Head of caudate nucleus (tissue), 42 donors: ENCODE results near the gene WDR1.

Source experiments
- DNase-seq, 42 donors: peaks; one replicate each; pipeline versions ENCODE4 v3.0.0 to v3.0.0-alpha.2; 2020 to 2021; ENCODE audit warnings: mixed read lengths in 7 of 42
- intact Hi-C: fragments of 100-400 bp; cut with DNase I; formaldehyde crosslinking; loops from one replicate; pipeline ENCODE4 v1.15.0; 2022

The WDR1 gene, protein sequence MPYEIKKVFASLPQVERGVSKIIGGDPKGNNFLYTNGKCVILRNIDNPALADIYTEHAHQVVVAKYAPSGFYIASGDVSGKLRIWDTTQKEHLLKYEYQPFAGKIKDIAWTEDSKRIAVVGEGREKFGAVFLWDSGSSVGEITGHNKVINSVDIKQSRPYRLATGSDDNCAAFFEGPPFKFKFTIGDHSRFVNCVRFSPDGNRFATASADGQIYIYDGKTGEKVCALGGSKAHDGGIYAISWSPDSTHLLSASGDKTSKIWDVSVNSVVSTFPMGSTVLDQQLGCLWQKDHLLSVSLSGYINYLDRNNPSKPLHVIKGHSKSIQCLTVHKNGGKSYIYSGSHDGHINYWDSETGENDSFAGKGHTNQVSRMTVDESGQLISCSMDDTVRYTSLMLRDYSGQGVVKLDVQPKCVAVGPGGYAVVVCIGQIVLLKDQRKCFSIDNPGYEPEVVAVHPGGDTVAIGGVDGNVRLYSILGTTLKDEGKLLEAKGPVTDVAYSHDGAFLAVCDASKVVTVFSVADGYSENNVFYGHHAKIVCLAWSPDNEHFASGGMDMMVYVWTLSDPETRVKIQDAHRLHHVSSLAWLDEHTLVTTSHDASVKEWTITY

DNA sequence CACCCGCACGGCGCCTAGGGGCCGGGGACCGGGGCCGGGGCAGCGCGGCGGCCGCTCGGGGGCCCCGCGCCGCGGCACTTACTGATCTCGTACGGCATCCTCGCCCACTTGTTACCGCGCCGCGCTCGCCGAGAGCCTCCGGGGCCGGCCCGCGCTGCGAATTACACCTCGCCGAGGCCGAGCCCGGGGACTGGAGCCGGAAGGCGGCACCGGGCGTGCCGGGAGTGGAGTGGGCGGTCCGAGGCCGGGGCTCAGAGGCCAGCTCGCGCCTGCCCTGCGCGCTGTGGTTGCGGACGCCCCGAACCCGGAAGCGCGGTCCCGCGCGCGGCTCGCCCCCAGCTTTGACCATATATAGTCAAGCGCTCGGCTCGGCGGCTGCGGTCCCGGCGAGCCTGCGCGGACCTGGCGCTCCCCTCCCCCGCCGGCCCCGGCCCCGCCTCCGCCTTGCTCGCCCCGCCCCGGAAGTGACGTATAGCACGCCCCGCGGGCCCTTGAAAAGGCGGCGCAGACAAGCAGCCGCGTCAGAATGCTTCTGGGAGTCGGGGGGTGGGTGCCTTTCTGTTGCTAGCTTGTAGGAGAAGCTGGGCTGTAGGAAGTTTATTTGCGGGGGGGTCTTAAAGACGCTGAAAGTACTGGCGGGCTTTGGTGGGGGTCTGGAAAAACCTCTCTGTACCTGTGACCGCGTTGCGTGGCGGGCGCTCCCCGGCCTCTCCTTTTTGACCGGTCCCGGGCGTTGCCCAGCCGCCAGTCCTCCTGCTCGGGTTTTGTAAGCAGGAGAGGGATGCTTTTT is at the start of gene WDR1:
WDR1 (minus strand) TSS at position 231 of the 790 bp plus-strand sequence; CDS start at position 98, 133 bp downstream.
- intact Hi-C loops: loop anchor here (10.0 kb wide), 1 partner anchor 422 kb away; no protein-coding TSS in a partner anchor
- peak; percentile 78 to 97 (median 93) for DNase-seq

DNA sequence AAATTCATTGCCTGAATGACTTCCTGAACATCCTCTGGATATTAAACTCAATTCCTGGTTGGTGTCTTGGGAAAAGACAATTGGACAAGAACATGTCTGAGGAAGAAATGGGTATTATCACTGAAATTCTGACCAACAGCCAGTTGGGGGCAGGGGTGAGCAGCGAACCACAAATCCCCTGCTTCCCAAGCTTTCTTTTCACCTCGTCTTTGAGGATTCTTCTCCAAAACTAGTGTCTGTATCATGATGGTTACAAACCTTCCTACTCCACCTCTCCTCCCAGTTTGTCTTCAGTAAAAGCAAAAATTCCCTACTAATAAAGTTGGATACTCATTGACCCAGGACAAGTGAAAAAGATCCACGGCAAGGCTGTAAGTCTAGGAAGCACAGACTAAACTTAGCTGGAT is 48.3 kb upstream of the WDR1 start:
- intact Hi-C loops: loop anchor here (10.0 kb wide), 1 partner anchor 240 kb away; no protein-coding TSS in a partner anchor
- DNase-seq: peak in 41 of 42 donors; percentile 10 to 84 (median 54)

GRCh38 chr4:10163296-10163695 is 46.7 kb upstream of the WDR1 start:
- intact Hi-C loops: loop anchor here (10.0 kb wide), 1 partner anchor 242 kb away; no protein-coding TSS in a partner anchor
- DNase-seq: no peak

DNA sequence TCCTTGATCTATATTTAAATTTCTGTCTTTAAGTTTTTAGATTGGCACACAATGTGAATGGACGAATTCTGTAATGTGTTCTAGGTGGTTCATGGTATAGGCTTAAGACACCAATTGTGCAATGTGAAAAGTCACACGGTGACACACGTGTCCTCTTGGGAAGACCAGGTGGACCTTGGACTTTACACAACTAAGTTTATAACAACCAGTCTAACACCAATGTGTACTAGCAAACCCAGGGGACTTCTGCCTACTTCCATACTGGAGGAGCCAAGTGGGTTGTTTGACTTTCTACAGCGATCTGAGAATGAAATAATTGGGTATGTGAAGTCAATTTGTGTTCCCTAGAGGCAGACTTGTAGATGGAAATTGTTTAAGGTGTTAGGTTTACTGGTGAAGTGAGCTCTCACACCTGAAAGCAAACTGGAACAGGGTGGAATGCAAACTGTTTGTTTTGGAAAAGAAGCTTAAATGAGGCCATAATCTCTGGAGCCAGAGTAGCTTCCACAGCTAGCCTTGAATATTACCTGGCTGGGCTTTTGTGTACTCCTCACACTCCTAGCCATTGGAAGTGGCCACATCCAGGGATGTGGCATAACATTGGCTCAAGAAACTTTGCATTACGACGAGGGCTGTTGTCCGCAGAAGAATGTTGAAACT is 45.9 kb upstream of the WDR1 start:
- DNase-seq: no peak
- intact Hi-C loops: loop anchor here (10.0 kb wide), 1 partner anchor 242 kb away; no protein-coding TSS in a partner anchor

DNA sequence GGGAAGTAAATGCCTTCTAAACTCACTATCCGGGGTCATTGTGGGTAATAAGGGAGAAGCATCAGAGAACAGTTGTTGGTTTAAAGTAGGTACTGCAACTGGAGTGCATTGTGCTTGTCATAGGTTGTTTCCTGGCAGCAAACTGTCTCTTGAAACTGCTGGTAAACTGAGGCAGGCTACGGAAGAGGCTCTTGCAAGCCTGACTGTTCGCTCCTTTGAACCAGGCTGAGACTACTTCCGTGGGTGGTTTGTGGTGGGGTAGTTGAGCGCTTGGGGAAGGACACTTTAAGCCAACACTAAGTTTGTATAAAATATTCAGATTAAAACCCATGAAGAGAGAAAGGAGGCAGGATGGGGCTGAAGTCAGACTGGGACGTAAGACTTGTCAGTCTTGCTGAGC is 45.2 kb upstream of the WDR1 start:
- intact Hi-C loops: loop anchor here (10.0 kb wide), 1 partner anchor 243 kb away; no protein-coding TSS in a partner anchor
- no peak for DNase-seq

GRCh38 chr4:10161146-10161545 is 44.5 kb upstream of the WDR1 start:
- intact Hi-C loops: loop anchor here (10.0 kb wide), 1 partner anchor 244 kb away; no protein-coding TSS in a partner anchor
- DNase-seq: no peak

DNA sequence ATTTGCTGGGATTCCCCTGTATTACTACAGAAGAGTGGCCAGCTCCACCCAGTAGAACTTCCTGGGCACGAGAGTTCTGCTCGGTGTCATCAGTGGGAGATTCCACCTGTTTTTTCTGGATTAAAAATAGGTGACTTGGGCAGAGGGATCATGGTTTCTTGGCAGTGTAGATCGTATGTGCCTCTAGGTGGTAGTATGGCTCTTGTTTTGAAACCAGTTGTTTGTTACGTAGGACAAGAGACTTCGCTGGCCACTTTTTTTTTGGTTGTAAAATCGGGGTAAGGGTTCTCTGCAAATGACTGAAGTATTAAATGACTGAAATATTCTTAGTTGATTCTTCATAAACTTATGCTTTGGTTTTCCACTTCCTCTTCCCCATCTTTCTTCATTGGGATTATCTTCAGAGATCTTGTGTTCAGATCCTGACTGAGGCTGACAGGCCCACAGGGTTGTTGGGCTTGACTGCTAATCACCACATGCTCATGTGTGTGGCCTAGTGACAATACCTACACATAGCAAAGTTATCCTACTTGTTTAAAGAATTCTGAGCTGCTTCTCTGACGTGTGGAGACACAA is 43.8 kb upstream of the WDR1 start:
- intact Hi-C loops: loop anchor here (10.0 kb wide), 1 partner anchor 244 kb away; no protein-coding TSS in a partner anchor
- peak in 2 of 42 donors; percentile 10 to 16 for DNase-seq

DNA sequence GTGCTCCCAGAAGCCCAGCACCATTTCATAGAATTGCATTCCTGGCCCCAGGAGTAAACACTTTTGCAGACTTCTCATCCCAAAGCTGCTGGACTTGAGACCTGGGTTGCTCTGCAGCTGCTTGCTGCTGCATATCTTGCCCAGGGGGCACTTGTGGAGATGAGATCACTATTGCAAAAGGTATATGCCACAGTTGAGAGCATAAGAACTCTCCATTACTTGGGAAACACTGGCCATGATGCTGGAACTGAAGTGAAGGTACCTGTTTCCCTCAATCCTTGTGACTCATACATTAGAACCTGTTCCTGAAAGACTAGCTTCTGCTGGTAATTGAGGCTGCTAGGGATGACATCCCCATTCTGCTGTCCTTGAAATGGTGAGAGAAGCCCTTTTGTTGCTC is 43.1 kb upstream of the WDR1 start:
- no peak for DNase-seq
- intact Hi-C loops: loop anchor here (5.0 to 10.0 kb wide), 2 partner anchors 245 to 388 kb away; no protein-coding TSS in a partner anchor

DNA sequence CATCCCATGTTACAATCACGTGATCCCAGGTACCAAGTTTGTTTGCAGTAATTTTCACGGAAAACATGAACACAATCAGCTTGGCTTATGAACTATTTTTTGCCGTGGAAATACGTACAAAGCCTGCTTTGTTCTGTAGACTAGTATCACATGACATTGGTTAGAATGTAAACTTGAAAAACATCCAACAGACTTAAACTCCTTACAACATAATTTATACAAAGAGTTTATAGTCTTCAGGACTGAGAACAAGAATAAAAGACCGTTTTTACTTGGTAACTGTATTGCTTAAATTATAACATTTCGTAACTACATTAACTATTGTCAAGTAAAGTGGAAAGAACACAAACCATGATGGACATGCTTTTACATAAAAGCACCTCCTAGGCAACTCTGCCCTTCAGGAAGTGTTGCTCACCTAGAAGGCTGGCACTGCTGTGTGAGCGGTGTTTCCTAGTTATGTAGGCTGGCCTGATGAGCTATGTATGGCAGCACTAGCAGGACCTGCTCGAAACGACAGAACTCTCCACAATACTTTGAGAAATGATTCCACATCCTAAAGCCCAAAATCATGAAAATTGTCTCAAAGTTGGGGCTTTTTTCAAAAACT is 41.8 kb upstream of the WDR1 start:
- DNase-seq: no peak
- intact Hi-C loops: loop anchor here (5.0 kb wide), 1 partner anchor 389 kb away; no protein-coding TSS in a partner anchor

DNA sequence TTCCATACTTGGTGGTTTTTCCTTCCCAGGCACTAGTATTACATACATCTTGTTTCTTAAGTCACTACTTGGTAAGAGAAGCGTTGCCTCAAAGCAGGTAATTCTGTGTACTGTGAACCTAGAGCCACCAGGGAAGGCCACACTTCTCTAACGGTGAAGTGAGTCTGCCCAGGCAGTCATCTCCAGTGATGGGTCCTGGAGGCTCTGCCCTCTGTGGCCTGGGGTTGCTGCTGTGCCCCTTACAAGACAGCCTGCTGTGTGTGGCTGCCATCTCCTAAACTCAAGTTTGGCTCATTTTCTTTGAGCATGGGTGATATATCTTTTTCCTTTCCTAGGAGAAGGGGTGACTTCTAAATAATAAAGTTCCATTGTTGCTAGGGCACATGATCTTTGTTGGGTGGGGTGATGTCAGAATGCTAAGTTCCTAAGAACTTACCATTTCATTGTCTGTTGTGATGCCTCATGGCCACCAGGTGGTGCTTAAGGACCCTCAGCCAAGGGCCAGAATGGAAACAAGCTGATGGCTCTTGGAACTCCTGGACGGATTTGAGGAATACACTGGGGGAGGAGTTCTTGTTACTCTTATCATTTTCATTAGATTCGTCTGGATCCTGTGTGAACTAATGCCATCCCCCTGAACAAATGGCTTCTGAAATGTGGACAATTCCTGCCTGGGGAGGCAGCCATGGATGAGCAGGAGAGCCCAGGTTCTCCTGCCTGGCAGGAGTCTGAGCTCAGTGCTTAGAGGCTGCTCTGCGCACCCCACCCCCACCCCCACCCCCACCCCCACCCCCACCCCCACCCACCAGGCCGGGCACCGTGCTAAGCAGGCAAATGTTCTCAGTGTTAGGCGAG is 41.1 kb upstream of the WDR1 start:
- DNase-seq: peak; percentile 13 to 84 (median 62)
- intact Hi-C loops: loop anchor here (5.0 kb wide), 1 partner anchor 390 kb away; no protein-coding TSS in a partner anchor

GRCh38 chr4:10154241-10154640 is 37.6 kb upstream of the WDR1 start:
- intact Hi-C loops: no loop called here

GRCh38 chr4:10153161-10153560 is 36.6 kb upstream of the WDR1 start:
- intact Hi-C loops: no loop called here
- DNase-seq: no peak

More at GRCh38 chr4:10154241-10154640, 37.6 kb upstream of the WDR1 start:
- DNase-seq: no peak

GRCh38 chr4:10151182-10151581 is 34.6 kb upstream of the WDR1 start:
- intact Hi-C loops: no loop called here
- DNase-seq: no peak

GRCh38 chr4:10144966-10145365 is 28.4 kb upstream of the WDR1 start:
- intact Hi-C loops: no loop called here
- no peak for DNase-seq

DNA sequence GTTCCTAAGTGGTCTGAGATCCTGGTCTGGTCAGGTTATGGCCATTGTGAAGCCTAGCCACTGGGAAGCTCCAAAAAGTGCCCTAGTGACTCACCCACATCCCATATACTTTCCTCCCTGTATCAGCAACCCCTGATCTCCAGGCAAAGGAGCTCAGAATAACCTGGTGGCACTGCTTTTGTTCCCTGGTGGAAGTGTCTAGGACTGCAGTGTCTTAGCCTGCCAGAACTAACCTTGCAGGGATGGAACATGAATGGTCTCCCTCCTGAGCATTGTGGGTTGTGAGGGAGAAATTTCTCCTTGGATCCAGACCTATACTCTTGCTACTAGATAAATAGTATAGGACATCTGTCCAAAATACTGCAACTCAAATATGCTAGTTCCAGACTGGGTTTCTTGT is 27.9 kb upstream of the WDR1 start:
- DNase-seq: no peak
- intact Hi-C loops: no loop called here

DNA sequence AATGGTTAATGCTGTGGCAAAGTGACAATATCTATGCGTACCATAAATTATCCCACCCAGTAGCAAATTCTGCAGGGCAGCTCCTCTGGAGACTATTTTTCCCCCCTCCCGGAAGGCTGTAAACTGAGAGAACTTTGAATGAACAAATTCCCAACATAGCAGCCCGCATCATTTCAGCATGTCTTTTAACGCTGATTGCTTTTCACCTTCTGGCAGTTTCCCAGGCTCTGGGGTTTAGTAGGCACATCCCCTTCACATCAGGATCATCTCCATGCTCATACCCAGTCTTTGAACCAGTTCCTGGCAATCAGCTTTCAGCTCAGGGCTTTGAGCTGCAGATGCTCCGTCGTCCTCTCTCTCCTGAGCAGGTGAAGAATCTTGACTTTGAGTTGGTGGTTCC is 26.6 kb upstream of the WDR1 start:
- intact Hi-C loops: no loop called here
- no peak for DNase-seq
